Right ventricle myocardium inferior (tissue), 1 donor: ENCODE measurements around the gene DNASE1. TPM values are rescaled to one million over a fixed set of nuclear protein-coding genes. Genes with fewer than 3 reads are reported as not detected.
"Not testable (repeated sequence)": the region's sequence is repeated elsewhere in the genome, so short reads cannot be mapped to it uniquely, and the experiment has no call there.

Experiments used
- ATAC-seq: fragments of 200-7000 bp; cut with Tn5 transposase; one replicate; pipeline ENCODE4 v1.9.1; 2020; ENCODE audit warnings: mild to moderate bottlenecking, moderate library complexity
- DNase-seq: peaks from one replicate; pipeline ENCODE4 v3.0.0; 2021; ENCODE audit errors: missing footprints
- intact Hi-C: fragments of 100-400 bp; cut with DNase I; formaldehyde crosslinking; loops from one replicate; pipeline ENCODE4 v1.11.0; 2022
- total RNA-seq: library from RNA; stranded (reverse); fragmentation: NEBNext Ultra II Directional; extraction: Animal tissue kit (Norgen Biotek cat#: 25700); gene quantifications from one replicate; pipeline ENCODE4 v1.2.1, GENCODE V29; 2021
- donor health status: DM: no; HTN: yes; CAD: no; lungs with severe emphysema.

The DNASE1 gene
- total RNA-seq, 1 donor from 2014 or later, result 7.5 TPM

GRCh38 chr16:3638916-3639644 is 15.4 kb upstream of the DNASE1 start:
- ATAC-seq, result no peak
- DNase-seq, result no peak
- intact Hi-C loops, result no loop called here

- no peak for ATAC-seq
- intact Hi-C loops, result no loop called here
- no peak for DNase-seq
Observed at GRCh38 chr16:3640207-3640606, 14.3 kb upstream of the DNASE1 start.

GRCh38 chr16:3640632-3641501 is 13.6 kb upstream of the DNASE1 start:
- DNase-seq (no peak), ATAC-seq (no peak)
- intact Hi-C loops, result no loop called here

- ATAC-seq (no peak), DNase-seq (no peak)
- intact Hi-C loops, result no loop called here
Observed at GRCh38 chr16:3641801-3642396, 12.6 kb upstream of the DNASE1 start.

GRCh38 chr16:3642397-3643094 is 11.9 kb upstream of the DNASE1 start:
- intact Hi-C loops, result no loop called here
- no peak for ATAC-seq
- DNase-seq, result no peak

GRCh38 chr16:3643095-3643730 is 11.3 kb upstream of the DNASE1 start:
- DNase-seq (no peak), ATAC-seq (no peak)
- intact Hi-C loops, result no loop called here

- intact Hi-C loops, result no loop called here
Observed at GRCh38 chr16:3645108-3645503, 9.4 kb upstream of the DNASE1 start.

GRCh38 chr16:3645504-3646347 is 8.8 kb upstream of the DNASE1 start:
- ATAC-seq (no peak), DNase-seq (no peak)
- intact Hi-C loops, result no loop called here

More at GRCh38 chr16:3645108-3645503, 9.4 kb upstream of the DNASE1 start:
- ATAC-seq, result no peak
- DNase-seq, result no peak

- intact Hi-C loops, result no loop called here
- ATAC-seq (no peak), DNase-seq (no peak)
Observed at GRCh38 chr16:3646348-3646920, 8.1 kb upstream of the DNASE1 start.

- DNase-seq (no peak), ATAC-seq (no peak)
- intact Hi-C loops, result no loop called here
Observed at GRCh38 chr16:3650631-3651265, 3.7 kb upstream of the DNASE1 start.

- no peak for ATAC-seq
- intact Hi-C loops, result no loop called here
- no peak for DNase-seq
Observed at GRCh38 chr16:3651461-3652372, 2.8 kb upstream of the DNASE1 start.

- intact Hi-C loops, result no loop called here
- no peak for ATAC-seq
- no peak for DNase-seq
Observed at GRCh38 chr16:3652373-3653195, 1.9 kb upstream of the DNASE1 start.

- no peak for ATAC-seq
- no peak for DNase-seq
- intact Hi-C loops, result no loop called here
Observed at GRCh38 chr16:3655030-3655395, 522 bp downstream of the DNASE1 start.

- ATAC-seq (no peak), DNase-seq (no peak)
- intact Hi-C loops, result no loop called here
Observed at GRCh38 chr16:3655396-3656159, 1.1 kb downstream of the DNASE1 start.

- DNase-seq, intact Hi-C loops, ATAC-seq: not testable (repeated sequence)
Observed at GRCh38 chr16:3656160-3656490, 1.6 kb downstream of the DNASE1 start.
